ENCODE data around the gene IVL.

The IVL gene

GRCh38 chr1:152907686-152908601 is at the start of gene IVL:
TSS of gene IVL (plus strand) at chr1:152908546. CDS start at chr1:152909798, 1,252 bp downstream.
- Mint-ChIP-seq H3K4me1 (no peaks in the 10 kb centered on the region), H3K9me3 (peaks cover 9% of the 10 kb centered on the region), H3K36me3 (ENCODE audit: low read depth) (no peaks in the 10 kb centered on the region), H3K27ac (no peak within 1 kb of the TSS), H3K27me3 (ENCODE audit: low read depth) (peaks cover 6% of the 10 kb centered on the region), H3K4me3 (no peak within 1 kb of the TSS)
- TF ChIP-seq CTCF (IDR thresholded peaks at IDR 0.05; ENCODE audit: unreplicated experiment in 3 of 3) = no peak

GRCh38 chr1:152859696-152860095 is 48.6 kb upstream of the IVL start, which contains the start of gene LCE7A:
TSS of gene LCE7A (plus strand) at chr1:152859996. CDS start at chr1:152860698, 702 bp downstream.
- Mint-ChIP-seq H3K4me3 (no peak within 1 kb of the TSS), H3K4me1 (no peaks in the 10 kb centered on the region), H3K27me3 (ENCODE audit: low read depth) (no peaks in the 10 kb centered on the region), H3K9me3 (peaks cover 8% of the 10 kb centered on the region), H3K36me3 (ENCODE audit: low read depth) (no peaks in the 10 kb centered on the region), H3K27ac (no peak within 1 kb of the TSS)
- TF ChIP-seq CTCF (IDR thresholded peaks at IDR 0.05; ENCODE audit: unreplicated experiment in 3 of 3) = no peak

- Mint-ChIP-seq H3K27ac (no peak overlapping the region), H3K27me3 (ENCODE audit: low read depth) (no peaks in the 10 kb centered on the region), H3K4me3 (no peak overlapping the region), H3K4me1 (no peaks in the 10 kb centered on the region), H3K36me3 (ENCODE audit: low read depth) (no peaks in the 10 kb centered on the region), H3K9me3 (peaks cover 5% of the 10 kb centered on the region)
- no peak for TF ChIP-seq CTCF (IDR thresholded peaks at IDR 0.05; ENCODE audit: unreplicated experiment in 3 of 3)
Measured at GRCh38 chr1:152860129-152860528, 48.2 kb upstream of the IVL start.

- Mint-ChIP-seq H3K4me3 (no peak overlapping the region), H3K27me3 (ENCODE audit: low read depth) (no peaks in the 10 kb centered on the region)
- no peak for TF ChIP-seq CTCF (IDR thresholded peaks at IDR 0.05; ENCODE audit: unreplicated experiment in 3 of 3)
Measured at GRCh38 chr1:152861374-152861773, 47.0 kb upstream of the IVL start.

GRCh38 chr1:152864443-152864842 is 43.9 kb upstream of the IVL start:
- no peak for TF ChIP-seq CTCF (IDR thresholded peaks at IDR 0.05; ENCODE audit: unreplicated experiment in 3 of 3)
- no peak overlapping the region for H3K27ac Mint-ChIP-seq
- H3K36me3 Mint-ChIP-seq (ENCODE audit: low read depth) = no peaks in the 10 kb centered on the region
- H3K9me3 Mint-ChIP-seq = peaks cover 3% of the 10 kb centered on the region
- H3K27me3 Mint-ChIP-seq (ENCODE audit: low read depth) = no peaks in the 10 kb centered on the region
- H3K4me1 Mint-ChIP-seq = no peaks in the 10 kb centered on the region
- H3K4me3 Mint-ChIP-seq = no peak overlapping the region

More at GRCh38 chr1:152861374-152861773, 47.0 kb upstream of the IVL start:
- Mint-ChIP-seq H3K36me3 (ENCODE audit: low read depth) (no peaks in the 10 kb centered on the region), H3K27ac (no peak overlapping the region), H3K4me1 (no peaks in the 10 kb centered on the region), H3K9me3 (peaks cover 5% of the 10 kb centered on the region)
